K562 (cell line): Measurements from ENCODE around the gene CLCN2.

Experiments used
- HNRNPUL1 ChIP-seq: fragments of 200-400 bp; formaldehyde crosslinking; IDR thresholded peaks from 2 replicates; pipeline ENCODE4 v1.6.1; 2017; ENCODE audit warnings: low read length
- RAD51 ChIP-seq: fragments of 450-650 bp; IDR thresholded peaks from 2 replicates; pipeline ENCODE4 v1.7.1; 2016; ENCODE audit warnings: low read depth, mild to moderate bottlenecking, borderline replicate concordance
- TF ChIP-seq, protein P1 (sequence below): sonication (generic); formaldehyde crosslinking; IDR thresholded peaks from 2 replicates; pipeline ENCODE4 v1.8.0; 2022; ENCODE audit warnings: missing genetic modification reagents, mild to moderate bottlenecking, borderline replicate concordance

DNA sequence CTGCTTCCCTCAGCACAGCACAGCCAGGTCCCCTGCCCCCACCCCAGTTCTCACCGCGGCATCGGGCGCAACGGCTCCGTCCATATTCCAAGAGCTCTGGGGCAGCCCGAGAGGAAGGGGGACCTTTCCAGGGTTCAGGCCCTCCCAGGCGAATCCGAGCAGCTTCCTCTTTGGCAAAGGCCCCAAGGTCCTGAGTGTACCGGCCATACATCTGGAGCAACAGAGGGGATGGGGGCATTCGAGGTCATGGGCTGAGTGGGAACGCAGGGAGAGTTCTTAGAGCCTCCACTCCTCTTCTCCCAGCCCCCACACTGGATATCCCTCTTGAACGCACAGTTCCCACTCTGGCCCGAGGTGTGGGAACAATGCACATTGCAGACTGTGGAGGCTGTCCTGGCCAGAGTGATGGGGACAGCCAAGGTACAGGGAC is 2.5 kb downstream of the CLCN2 start:
- TF ChIP-seq HNRNPUL1 (no peak), RAD51 (no peak)
- TF ChIP-seq, protein P1, sequence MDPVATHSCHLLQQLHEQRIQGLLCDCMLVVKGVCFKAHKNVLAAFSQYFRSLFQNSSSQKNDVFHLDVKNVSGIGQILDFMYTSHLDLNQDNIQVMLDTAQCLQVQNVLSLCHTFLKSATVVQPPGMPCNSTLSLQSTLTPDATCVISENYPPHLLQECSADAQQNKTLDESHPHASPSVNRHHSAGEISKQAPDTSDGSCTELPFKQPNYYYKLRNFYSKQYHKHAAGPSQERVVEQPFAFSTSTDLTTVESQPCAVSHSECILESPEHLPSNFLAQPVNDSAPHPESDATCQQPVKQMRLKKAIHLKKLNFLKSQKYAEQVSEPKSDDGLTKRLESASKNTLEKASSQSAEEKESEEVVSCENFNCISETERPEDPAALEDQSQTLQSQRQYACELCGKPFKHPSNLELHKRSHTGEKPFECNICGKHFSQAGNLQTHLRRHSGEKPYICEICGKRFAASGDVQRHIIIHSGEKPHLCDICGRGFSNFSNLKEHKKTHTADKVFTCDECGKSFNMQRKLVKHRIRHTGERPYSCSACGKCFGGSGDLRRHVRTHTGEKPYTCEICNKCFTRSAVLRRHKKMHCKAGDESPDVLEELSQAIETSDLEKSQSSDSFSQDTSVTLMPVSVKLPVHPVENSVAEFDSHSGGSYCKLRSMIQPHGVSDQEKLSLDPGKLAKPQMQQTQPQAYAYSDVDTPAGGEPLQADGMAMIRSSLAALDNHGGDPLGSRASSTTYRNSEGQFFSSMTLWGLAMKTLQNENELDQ (CRISPR knock-in tag) = no peak
